ENCODE data around the gene TCHP.
A peak's percentile ranks its signal among the peaks of the same experiment; 100 is the strongest.
"Not testable (repeated sequence)": the region's sequence is repeated elsewhere in the genome, so short reads cannot be mapped to it uniquely, and the experiment has no call there.

Gene TCHP

GRCh38 chr12:109879351-109880042 is 20.6 kb upstream of the TCHP start:
- no peak for DNase-seq

- peak; percentile 47 for DNase-seq
Measured at GRCh38 chr12:109880043-109880931, 19.8 kb upstream of the TCHP start, which contains the start of gene GLTP. Gene GLTP (minus strand): TSS chr12:109880541. CDS start chr12:109880374, 167 bp downstream.

- DNase-seq = no peak
Measured at GRCh38 chr12:109880938-109881337, 19.1 kb upstream of the TCHP start.

GRCh38 chr12:109881752-109882151 is 18.3 kb upstream of the TCHP start:
- no peak for DNase-seq

- no peak for DNase-seq
Measured at GRCh38 chr12:109883461-109883860, 16.6 kb upstream of the TCHP start.

GRCh38 chr12:109885616-109886015 is 14.5 kb upstream of the TCHP start:
- no peak for DNase-seq

GRCh38 chr12:109888179-109889020 is 11.7 kb upstream of the TCHP start:
- DNase-seq = peak; percentile 39

- no peak for DNase-seq
Measured at GRCh38 chr12:109890620-109891170, 9.4 kb upstream of the TCHP start.

- DNase-seq = not testable (repeated sequence)
Measured at GRCh38 chr12:109891731-109892130, 8.3 kb upstream of the TCHP start.

- no peak for DNase-seq
Measured at GRCh38 chr12:109892165-109892715, 7.8 kb upstream of the TCHP start.

- DNase-seq = no peak
Measured at GRCh38 chr12:109892748-109893147, 7.3 kb upstream of the TCHP start.

- no peak for DNase-seq
Measured at GRCh38 chr12:109893261-109893995, 6.6 kb upstream of the TCHP start.

- no peak for DNase-seq
Measured at GRCh38 chr12:109894939-109895338, 5.1 kb upstream of the TCHP start.

GRCh38 chr12:109896188-109896587 is 3.9 kb upstream of the TCHP start:
- DNase-seq = no peak

GRCh38 chr12:109897029-109897428 is 3.0 kb upstream of the TCHP start:
- DNase-seq = no peak

- not testable (repeated sequence) for DNase-seq
Measured at GRCh38 chr12:109899345-109899744, 729 bp upstream of the TCHP start.

- DNase-seq = no peak
Measured at GRCh38 chr12:109900752-109901580, 892 bp downstream of the TCHP start.

GRCh38 chr12:109902891-109903418 is 2.9 kb downstream of the TCHP start:
- no peak for DNase-seq

GRCh38 chr12:109905301-109905700 is 5.2 kb downstream of the TCHP start:
- DNase-seq = no peak

GRCh38 chr12:109910254-109910968 is 10.3 kb downstream of the TCHP start:
- DNase-seq = no peak

Measured in KG1 (cell line).